Thyroid gland (tissue), 4 donors: ENCODE data around the gene ISLR. TPM values are rescaled to one million over a fixed set of nuclear protein-coding genes. Genes with fewer than 3 reads are reported as not detected.

Source experiments
- DNase-seq, 2 donors: peaks; one replicate each; pipeline ENCODE4 v3.0.0-alpha.2; 2019
- H3K27ac ChIP-seq, 3 donors: fragments of 200-600 bp; sonication (generic); 1 replicate in 2 of 3; 2 replicates in 1 of 3; pipeline ENCODE4 v1.5.1; 2016 to 2019; ENCODE audit warnings: mild to moderate bottlenecking in 1 of 3, moderate library complexity in 1 of 3
- H3K27me3 ChIP-seq: fragments of 200-600 bp; sonication (generic); one replicate; pipeline ENCODE4 v1.5.1; 2019
- H3K36me3 ChIP-seq, 2 donors: fragments of 200-600 bp; sonication (generic); one replicate each; pipeline ENCODE4 v1.5.1; 2016 to 2019
- H3K4me1 ChIP-seq, 2 donors: fragments of 200-600 bp; sonication (generic); one replicate each; pipeline ENCODE4 v1.5.1; 2017 to 2019
- H3K4me3 ChIP-seq, 3 donors: fragments of 200-600 bp; sonication (generic); replicated peaks in 1 of 3; 1 replicate in 2 of 3; 2 replicates in 1 of 3; pipeline ENCODE4 v1.5.1; 2016; ENCODE audit warnings: mild to moderate bottlenecking in 1 of 3
- H3K9me3 ChIP-seq: fragments of 200-600 bp; sonication (generic); one replicate; pipeline ENCODE4 v1.5.1; 2017
- CTCF ChIP-seq, 6 experiments: fragments of 200-600 bp in 3 of 6; fragments of 450-650 bp in 3 of 6; sonication (generic) in 3 of 6; IDR thresholded peaks; one replicate each; pipeline ENCODE4 v1.5.1; 2016 to 2019; ENCODE audit warnings: antibody characterized with exemption in 6 of 6, mild to moderate bottlenecking in 2 of 6, inconsistent platforms in 1 of 6, moderate library complexity in 1 of 6
- POLR2A ChIP-seq, 2 donors: fragments of 450-650 bp; IDR thresholded peaks; one replicate each; pipeline ENCODE4 v1.6.1; 2017; ENCODE audit warnings: antibody characterized with exemption in 2 of 2, mild to moderate bottlenecking in 2 of 2, moderate library complexity in 1 of 2
- WGBS, 2 donors: methylation state at CpG; one replicate each; pipeline ENCODE4 v1.1.5; 2017; 5-methylcytosine and 5-hydroxymethylcytosine counted together
- intact Hi-C: fragments of 100-400 bp; cut with DNase I; formaldehyde crosslinking; loops from one replicate; pipeline ENCODE4 v1.15.1; 2023
- total RNA-seq, 4 donors: library from RNA; depleted of rRNA; stranded (reverse); fragments of >200 nt; gene quantifications; one replicate each; pipeline ENCODE4 v1.2.3, GENCODE V29; 2016

The ISLR gene
- total RNA-seq, 4 donors from 2014 or later, result 90.8 to 151 (median 97.7) TPM

- Histone ChIP-seq H3K27me3 (no peaks in the 10 kb centered on the region), H3K9me3 (no peaks in the 10 kb centered on the region), H3K4me3 (no peak overlapping the region), H3K27ac (no peak overlapping the region), H3K4me1 (peaks cover 0 to 8% of the 10 kb centered on the region in 2 donors), H3K36me3 (no peaks in the 10 kb centered on the region)
- intact Hi-C loops, result no loop called here
- 80 to 81% methylated on average over 14 of the region's 14 CpGs for WGBS, 2 donors
- no peak for DNase-seq
- TF ChIP-seq CTCF (IDR thresholded peaks at IDR 0.05) (no peak), POLR2A (IDR thresholded peaks at IDR 0.05) (no peak)
These were observed 17.6 kb upstream of the ISLR start for GRCh38 chr15:74155766-74156417.

- no peaks in the 10 kb centered on the region for H3K9me3 ChIP-seq
- WGBS, 2 donors, result 27 to 34% methylated on average over 7 of the region's 7 CpGs
- H3K27me3 ChIP-seq, result no peaks in the 10 kb centered on the region
- intact Hi-C loops, result no loop called here
- TF ChIP-seq POLR2A (IDR thresholded peaks at IDR 0.05) (no peak), CTCF (IDR thresholded peaks at IDR 0.05) (no peak)
- no peak for DNase-seq
- H3K4me3 ChIP-seq, result no peak overlapping the region
- H3K36me3 ChIP-seq, result no peaks in the 10 kb centered on the region
- H3K4me1 ChIP-seq, result peaks cover 0 to 8% of the 10 kb centered on the region in 2 donors
- H3K27ac ChIP-seq, result no peak overlapping the region
These were observed 16.7 kb upstream of the ISLR start for GRCh38 chr15:74156678-74157411.

GRCh38 chr15:74157868-74158827 lies 15.4 kb upstream of the ISLR start:
- Histone ChIP-seq H3K4me1 (peaks cover 0 to 8% of the 10 kb centered on the region in 2 donors), H3K27me3 (no peaks in the 10 kb centered on the region), H3K9me3 (no peaks in the 10 kb centered on the region), H3K36me3 (no peaks in the 10 kb centered on the region), H3K4me3 (no peak overlapping the region), H3K27ac (no peak overlapping the region)
- 90 to 93% methylated on average over 9 of the region's 9 CpGs for WGBS, 2 donors
- DNase-seq, result no peak
- intact Hi-C loops, result no loop called here
- TF ChIP-seq POLR2A (IDR thresholded peaks at IDR 0.05) (no peak), CTCF (IDR thresholded peaks at IDR 0.05) (no peak)

- WGBS, 2 donors, result 81 to 84% methylated on average over 5 of the region's 5 CpGs
- Histone ChIP-seq H3K27me3 (no peaks in the 10 kb centered on the region), H3K4me1 (peaks cover 0 to 8% of the 10 kb centered on the region in 2 donors), H3K27ac (no peak overlapping the region), H3K4me3 (no peak overlapping the region), H3K9me3 (no peaks in the 10 kb centered on the region), H3K36me3 (no peaks in the 10 kb centered on the region)
- TF ChIP-seq POLR2A (IDR thresholded peaks at IDR 0.05) (no peak), CTCF (IDR thresholded peaks at IDR 0.05) (no peak)
- intact Hi-C loops, result no loop called here
- DNase-seq, result no peak
These were observed 14.5 kb upstream of the ISLR start for GRCh38 chr15:74158855-74159650.
